GM18526 (cell line): Measurements from ENCODE around the gene SERPINB2.

ENCODE experiments used
- POLR2A ChIP-seq: IDR thresholded peaks from 3 replicates; pipeline ENCODE4 v1.6.1; 2011; ENCODE audit not compliant: insufficient read length; ENCODE audit errors: extremely low read depth

SERPINB2 gene

GRCh38 chr18:63949068-63949737, 61.7 kb downstream of the SERPINB2 start, which contains the start of gene HMSD:
TSS of gene HMSD (plus strand) at chr18:63949301. CDS start at chr18:63953456, 4,155 bp downstream.
- peak; percentile 68 for TF ChIP-seq POLR2A

DNA sequence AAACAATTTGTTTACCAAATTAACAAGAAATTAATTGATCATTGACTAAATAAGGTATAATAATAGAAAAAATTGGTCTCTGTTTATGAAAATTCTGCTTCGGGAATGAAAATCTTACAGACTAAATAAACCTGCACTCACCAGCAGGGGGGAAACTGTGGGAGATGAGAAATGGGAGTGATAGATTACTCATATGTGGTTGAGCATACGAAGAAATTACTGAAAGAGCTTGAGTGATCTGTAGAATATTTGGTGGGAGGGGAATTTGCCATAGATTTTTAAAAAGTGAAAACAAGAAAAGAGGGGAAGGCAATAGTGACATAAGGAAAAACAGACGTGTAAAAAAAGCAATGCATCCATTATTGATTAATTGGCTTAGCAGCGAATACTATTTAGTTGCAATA, 63.8 kb downstream of the SERPINB2 start:
- TF ChIP-seq POLR2A = no peak
